Inflammatory macrophage treated with lipopolysaccharide for 4 hours (primary cell): ENCODE results near the gene NDNF.

Experiments used
- DNase-seq: peaks from one replicate; pipeline ENCODE4 v3.0.0-alpha.2; 2020

The NDNF gene

GRCh38 chr4:121072224-121073003 is at the start of gene NDNF:
TSS of gene NDNF (minus strand) at chr4:121072535. CDS start at chr4:121045837, 26,698 bp downstream.
- no peak for DNase-seq

DNA sequence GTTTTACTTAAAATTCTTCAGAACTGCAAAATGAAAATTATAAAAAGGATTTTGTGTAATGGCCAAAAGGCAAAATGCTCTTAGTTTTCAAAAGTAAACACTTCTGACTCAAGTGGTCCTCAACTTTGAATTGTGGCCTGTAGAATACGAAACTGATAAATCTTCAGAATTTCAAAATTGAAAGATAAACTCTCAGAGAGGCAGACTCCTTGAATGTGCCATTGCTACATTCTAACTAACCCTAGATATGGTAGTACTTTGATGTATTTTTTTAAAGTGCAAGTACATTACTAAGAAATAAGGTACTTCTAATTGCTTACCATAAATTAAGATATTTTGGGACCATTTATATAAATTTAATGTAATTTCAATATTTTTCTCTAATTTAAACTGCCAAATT is 47.4 kb upstream of the NDNF start:
- no peak for DNase-seq

GRCh38 chr4:121118344-121118743 is 46.0 kb upstream of the NDNF start:
- no peak for DNase-seq

- no peak for DNase-seq
These were observed 42.4 kb upstream of the NDNF start for GRCh38 chr4:121114756-121115155.

DNA sequence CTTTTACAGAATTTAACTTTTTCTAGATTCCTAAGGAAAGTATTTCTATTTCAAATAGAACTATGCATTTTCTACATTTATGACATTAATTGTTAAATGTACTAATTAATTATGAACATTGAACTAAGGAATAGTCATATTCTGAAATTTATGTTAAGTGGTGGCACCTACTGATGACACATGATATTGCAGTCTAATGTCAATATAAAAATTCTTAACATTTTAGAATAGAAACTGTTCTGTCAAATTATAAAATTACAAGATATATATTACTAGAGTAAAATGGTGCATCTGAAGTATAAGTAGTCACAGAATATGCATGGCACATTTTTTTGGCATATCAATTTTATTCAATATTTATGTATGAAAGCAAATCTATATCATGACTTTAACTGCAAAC is 40.2 kb upstream of the NDNF start:
- no peak for DNase-seq

GRCh38 chr4:121108557-121108956 is 36.2 kb upstream of the NDNF start:
- DNase-seq, result no peak

DNA sequence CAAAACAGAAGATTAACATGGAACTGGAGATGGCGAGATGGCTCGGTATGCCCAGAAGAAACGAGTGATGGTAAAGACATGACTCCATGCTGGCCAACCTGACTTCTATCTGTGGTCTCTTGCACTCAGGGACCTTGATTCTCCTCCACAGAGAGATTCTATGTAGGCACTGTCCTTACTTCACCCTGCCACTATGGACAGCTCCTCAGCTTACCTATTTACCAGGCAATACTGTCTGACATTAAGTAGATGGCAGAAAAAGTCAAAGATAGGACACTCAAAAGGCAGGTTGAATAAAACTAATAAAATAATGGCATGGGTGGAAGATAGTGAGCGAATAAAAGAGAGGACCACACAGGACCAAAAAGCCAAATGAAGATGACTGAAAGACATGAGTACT is 35.2 kb upstream of the NDNF start:
- no peak for DNase-seq

GRCh38 chr4:121100093-121100775 is 27.9 kb upstream of the NDNF start:
- no peak for DNase-seq

GRCh38 chr4:121098266-121098665 is 25.9 kb upstream of the NDNF start:
- DNase-seq, result no peak

- peak; percentile 51 for DNase-seq
These were observed 24.3 kb upstream of the NDNF start for GRCh38 chr4:121096629-121097028.

DNA sequence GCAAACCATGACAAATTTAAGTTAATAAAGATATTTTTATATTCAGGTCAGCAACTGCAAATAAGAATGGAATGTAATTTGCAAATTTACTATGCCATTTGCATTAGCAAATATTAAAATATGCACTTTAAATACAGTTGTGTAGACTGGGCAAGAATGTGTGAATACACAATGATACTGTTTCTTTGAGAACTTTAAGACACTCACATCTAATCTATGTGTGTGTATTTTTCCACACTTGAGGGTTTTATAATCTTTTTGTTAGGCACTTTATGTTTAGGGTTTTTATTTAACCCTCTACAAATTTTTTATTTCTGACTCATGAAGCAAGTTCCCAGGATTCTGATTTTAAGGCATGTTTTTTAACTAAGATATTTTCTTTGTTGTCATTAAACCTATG is 23.9 kb upstream of the NDNF start:
- DNase-seq, result no peak

- no peak for DNase-seq
These were observed 22.1 kb upstream of the NDNF start for GRCh38 chr4:121094297-121094966.

- peak; percentile 26 for DNase-seq
These were observed 20.9 kb upstream of the NDNF start for GRCh38 chr4:121093261-121093660.

- no peak for DNase-seq
These were observed 19.6 kb upstream of the NDNF start for GRCh38 chr4:121091941-121092340.

DNA sequence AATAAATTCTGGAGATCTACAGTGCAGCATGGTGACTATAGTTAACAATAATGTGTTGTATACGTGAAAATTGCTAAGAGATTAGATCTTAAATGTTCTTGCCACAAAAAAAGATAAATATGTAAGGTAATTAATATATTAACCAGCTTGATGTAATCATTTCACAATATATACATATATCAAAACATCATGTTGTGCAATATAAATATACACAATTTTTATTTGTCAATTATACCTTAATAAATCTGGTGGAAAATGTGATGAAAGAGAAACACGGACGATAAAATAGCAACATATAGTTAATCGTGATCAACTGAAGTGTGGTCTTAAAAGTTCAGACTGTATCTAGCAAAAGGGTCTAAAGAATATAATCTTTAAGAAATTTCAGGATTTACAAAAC is 16.5 kb upstream of the NDNF start:
- DNase-seq, result no peak

DNA sequence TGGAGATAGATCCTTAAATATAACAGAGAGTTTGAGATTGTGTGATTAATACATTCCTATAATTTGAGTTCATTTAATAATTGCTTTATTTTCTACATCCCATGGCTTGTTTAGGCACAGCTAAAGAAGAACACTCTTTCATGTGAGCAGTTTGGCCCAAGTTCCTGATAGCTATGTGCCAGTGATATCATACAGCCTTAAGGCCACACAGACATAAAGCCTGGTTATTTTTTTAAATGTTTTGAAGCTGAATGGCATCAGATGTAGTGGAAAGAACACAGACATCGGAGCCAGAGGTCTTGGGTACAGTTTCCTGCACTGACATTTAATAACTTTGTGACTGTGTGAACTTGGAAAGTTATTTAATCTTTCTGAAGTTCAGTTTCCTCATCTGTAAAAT is 7.0 kb upstream of the NDNF start:
- no peak for DNase-seq

DNA sequence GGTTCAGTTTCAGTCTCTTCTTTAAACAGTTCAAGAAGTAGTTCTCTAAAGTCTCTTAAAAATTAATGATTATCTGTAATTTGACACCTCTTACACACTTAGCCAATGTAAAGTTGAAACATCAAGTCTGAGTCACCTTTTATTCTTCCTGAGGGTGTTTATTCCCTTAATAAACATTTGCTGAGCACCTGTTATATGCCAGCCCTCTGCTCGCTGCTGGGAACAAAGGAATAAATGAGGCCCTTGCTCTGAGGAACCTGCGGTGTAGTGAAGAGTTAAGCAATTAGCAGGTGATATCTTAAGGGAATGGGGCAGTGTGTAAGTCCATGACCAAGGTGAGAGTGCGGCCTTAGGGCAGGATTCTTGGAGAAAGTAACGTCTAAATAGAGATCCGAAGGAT is 5.2 kb upstream of the NDNF start:
- no peak for DNase-seq

- DNase-seq, result no peak
These were observed 4.1 kb upstream of the NDNF start for GRCh38 chr4:121076416-121076815.

DNA sequence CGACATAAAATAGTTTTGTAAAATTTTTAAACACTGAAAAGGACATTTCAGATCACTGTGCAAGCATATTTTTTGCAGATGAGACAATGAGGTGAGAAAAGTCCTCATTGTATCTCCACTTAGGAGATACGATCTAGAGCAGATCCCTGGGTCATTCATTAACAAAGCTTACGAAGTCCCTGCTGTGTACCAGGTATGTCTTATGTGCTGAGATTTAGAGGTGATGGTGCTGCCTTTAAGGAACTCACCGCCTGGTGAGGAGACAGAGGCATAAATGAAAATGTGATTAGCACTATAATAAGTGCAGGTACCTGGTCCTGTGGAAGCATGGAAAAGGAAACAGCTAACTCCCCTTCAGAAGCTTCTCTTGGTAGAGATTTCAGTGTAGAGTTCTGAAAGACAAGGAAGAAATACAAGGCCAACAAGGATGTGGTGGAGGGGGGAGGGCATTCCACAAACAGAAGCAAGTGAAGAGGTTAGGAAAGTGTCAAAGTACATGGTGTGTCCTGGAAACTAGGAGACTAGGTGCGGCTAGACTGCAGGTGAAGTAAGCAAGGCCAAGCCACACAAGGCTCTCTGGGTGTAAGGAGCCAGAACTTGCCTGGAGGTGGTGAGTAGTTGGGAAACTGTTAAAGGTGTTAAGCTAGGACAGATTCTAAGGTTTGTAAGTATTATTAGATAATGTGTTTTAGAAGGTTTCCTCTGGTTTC is 1.5 kb upstream of the NDNF start:
- DNase-seq, result no peak

DNA sequence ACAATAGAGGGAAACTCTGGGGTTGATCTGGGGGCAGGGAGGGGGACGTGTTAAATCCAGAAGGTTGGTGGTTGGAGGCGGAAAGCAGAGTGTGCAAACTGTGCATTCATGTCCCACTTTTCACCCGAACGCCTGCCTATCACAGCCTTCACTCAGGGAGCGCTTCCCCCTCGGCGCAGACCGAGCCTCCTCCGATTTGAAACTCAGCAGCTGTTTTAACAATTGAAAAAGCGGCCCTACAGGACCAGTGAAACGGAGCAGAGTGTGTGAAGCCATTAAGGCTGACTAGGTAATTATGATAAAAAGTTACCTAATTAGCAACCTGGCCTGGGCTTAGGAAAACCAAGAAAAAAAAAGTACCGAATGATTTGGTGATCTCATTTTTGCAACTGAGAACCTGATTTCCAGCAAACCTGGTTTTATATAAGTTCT is 685 bp upstream of the NDNF start:
- DNase-seq, result no peak

- DNase-seq, result no peak
These were observed 603 bp downstream of the NDNF start for GRCh38 chr4:121071640-121072223.

GRCh38 chr4:121070696-121071639 is 1.4 kb downstream of the NDNF start:
- DNase-seq, result no peak
